Activated CD4-positive, alpha-beta T cell treated with anti-CD3 and anti-CD28 coated beads for 1 hour (primary cell): ENCODE measurements around the gene CACNA1C.

Experiments used
- DNase-seq: peaks from one replicate; pipeline ENCODE4 v3.0.0-alpha.2; 2020

Gene CACNA1C

GRCh38 chr12:2501464-2502191 lies 448.8 kb downstream of the CACNA1C start:
- no peak for DNase-seq

DNA sequence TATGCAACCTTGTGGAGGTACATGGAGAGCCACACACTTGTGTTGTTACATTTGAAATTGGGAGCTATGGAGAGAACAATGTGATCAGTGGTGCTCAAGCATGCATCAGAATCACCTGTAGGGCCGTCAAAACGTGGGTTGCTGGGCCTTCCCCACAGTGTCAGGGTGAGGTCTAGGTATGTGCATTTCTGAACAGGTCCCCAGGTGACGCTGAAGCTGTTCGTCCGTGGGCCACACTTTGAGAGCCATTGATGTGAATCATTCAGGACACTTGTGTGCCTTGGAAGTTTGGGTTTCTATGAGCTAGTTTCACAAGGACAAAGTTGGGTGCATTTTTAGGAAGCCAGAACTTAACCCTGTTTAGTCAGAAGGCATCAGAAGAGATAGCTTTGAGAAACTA lies 450.2 kb downstream of the CACNA1C start:
- DNase-seq = no peak

DNA sequence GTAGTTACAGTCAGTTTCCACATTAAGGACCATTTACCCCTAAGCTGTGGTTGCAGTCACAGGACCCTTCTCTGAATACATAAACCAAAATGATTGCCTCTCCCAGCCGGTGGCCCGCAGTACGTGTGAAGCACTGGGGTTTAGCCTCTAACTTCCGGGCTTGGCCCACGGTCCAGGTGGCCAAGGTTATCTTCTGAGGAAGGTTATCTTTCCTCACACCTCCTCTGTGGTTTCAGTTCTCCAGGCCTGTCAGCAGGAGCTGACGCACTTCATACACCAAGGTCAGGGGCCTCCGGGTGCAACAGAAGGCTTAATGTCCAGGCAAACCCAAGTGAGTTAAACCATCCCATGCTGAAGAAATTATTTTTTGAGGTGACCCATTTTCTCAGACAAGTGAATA lies 451.0 kb downstream of the CACNA1C start:
- DNase-seq = no peak

GRCh38 chr12:2504577-2504976 lies 451.8 kb downstream of the CACNA1C start:
- no peak for DNase-seq

DNA sequence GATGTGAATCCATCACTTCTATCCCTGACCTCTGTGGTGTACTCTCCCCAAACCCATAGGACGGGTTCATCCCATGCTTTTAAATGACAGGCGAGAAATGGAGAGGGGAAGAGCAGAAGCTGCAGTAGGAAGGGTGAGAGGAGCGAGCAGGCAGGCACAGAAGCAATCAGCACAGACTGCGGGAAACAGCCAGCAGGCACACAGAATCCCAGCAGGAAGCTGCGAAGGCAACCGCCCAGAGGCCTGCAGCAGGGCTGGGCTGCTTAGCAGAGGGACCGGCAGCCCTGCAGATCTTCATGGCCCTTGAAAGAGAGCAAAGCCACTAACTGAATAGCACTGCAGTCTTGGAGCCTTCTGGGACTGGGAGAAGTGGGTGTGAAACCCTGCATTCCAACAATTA lies 455.0 kb downstream of the CACNA1C start:
- DNase-seq = no peak

GRCh38 chr12:2509137-2509536 lies 456.4 kb downstream of the CACNA1C start:
- DNase-seq = no peak

DNA sequence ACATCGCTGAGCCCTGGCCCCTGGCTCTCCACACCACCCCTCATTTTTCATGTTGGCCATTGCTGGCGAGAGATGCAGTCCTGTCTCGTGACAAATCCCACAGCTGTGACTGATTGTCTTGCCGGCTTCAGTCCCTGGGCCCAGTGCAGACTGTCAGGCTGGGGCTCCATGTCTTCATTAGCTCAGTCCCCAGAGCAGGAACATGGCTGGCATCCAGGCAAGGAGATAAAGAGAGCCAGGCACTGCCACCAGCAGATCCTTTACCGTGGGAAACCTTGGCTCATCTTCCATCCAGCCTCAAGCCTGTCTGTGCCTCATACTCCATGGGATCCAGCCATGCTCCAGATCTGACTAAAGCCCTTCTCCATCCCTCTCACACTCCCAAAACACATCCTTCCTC lies 457.3 kb downstream of the CACNA1C start:
- DNase-seq = no peak

DNA sequence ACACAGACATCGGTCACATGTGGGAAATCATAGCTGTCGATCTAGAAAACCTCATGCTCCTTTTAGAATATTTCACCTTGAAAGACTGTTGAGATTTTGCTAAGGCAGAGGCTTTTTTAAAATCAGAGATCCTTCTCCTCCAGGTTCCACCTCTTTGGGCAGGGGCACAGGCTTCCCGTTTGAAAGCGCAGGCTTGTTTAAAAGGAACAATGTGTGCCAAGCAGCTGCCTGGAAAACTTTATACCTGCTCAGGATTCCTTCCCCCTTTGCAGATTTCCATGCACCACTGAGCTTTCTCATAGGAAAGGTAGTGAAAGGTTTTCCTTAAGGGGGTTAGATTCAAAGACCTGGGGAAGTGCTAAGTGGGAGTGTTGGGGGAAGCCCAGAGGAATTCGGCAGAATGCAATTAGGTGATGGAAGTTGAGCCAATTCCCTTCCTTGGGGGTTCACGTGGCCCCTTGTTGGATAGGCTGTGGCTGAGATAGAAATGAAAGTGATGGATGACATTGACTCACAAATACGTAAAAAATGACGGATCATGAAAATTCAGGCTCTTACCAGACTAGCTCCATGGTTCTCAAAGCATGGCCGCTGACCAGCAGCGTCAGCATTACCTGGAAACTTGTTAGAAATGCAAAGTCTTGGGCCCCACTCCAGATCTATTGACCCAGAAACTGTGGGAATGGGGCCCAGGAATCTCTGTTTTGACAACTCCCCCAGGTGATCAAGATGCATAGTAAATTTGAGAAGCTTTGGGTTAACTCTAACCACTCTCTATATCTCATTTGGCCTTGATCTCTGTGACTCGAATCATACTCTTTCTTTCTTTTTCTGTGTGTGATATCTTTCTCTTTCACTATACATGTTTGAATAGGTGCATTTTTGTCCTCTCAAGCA lies 460.6 kb downstream of the CACNA1C start:
- DNase-seq = no peak

DNA sequence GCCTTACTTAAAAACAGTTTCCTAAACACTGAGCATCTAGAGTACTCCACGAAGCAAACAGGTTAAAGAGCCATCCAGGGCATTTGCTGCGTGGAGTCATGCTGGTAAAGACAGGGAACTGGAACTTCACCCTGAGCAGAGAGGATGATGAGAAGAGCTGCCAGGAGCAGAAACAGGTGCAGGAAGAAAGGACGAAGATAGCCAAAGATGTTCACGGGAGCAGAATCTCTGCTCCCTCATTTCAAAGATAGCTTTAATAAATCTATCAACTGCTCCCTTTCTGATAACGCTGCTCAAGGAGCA lies 461.2 kb downstream of the CACNA1C start:
- no peak for DNase-seq

- DNase-seq = no peak
These were observed 468.0 kb downstream of the CACNA1C start for GRCh38 chr12:2520722-2521246.

- DNase-seq = no peak
These were observed 470.5 kb downstream of the CACNA1C start for GRCh38 chr12:2523317-2523716.

- no peak for DNase-seq
These were observed 471.1 kb downstream of the CACNA1C start for GRCh38 chr12:2523844-2524243.

DNA sequence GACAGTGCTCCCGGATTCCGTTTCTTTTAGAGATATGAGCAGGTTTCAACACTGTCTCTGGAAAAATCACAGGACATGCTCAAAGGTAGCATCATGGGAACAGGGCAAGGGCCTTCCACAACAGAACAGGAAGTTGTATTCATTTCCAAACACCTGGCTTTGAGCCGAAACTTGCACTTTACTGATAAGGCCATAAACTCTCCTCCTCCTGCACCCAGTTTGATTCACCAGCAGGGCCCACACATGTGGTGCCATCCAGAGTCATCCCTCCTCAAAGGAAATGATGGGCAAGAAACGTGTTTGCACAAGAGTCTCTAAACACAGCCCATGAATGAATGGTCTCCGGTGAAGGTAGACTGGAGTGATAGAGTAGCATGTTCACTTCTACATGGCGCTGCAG lies 473.6 kb downstream of the CACNA1C start:
- DNase-seq = no peak

- no peak for DNase-seq
These were observed 475.2 kb downstream of the CACNA1C start for GRCh38 chr12:2528001-2528400.

GRCh38 chr12:2529807-2530206 lies 477.0 kb downstream of the CACNA1C start:
- no peak for DNase-seq

DNA sequence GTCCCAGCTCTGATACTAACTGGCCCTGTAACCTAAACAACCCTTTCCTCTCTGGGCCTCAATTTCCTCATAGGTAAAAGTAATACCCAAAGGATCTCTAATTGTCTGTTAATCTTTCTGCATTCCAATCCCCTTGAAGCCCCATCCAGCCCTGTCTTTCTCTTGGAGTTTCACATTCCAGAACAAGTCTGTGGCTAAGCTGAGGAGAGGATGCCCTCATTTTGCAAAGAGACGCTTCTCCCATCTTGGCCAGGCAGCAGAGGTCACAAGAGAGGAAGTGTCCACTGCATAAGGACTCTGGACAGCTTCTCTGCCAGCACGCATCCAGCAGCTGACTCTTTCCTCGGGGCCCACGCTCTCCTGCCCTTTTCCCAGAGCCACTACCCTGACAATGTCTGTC lies 478.6 kb downstream of the CACNA1C start:
- no peak for DNase-seq

GRCh38 chr12:2533036-2533435 lies 480.2 kb downstream of the CACNA1C start:
- DNase-seq = no peak

- DNase-seq = no peak
These were observed 482.9 kb downstream of the CACNA1C start for GRCh38 chr12:2535583-2536204.

GRCh38 chr12:2536724-2537123 lies 483.9 kb downstream of the CACNA1C start:
- no peak for DNase-seq

- DNase-seq = no peak
These were observed 485.2 kb downstream of the CACNA1C start for GRCh38 chr12:2537868-2538541.

DNA sequence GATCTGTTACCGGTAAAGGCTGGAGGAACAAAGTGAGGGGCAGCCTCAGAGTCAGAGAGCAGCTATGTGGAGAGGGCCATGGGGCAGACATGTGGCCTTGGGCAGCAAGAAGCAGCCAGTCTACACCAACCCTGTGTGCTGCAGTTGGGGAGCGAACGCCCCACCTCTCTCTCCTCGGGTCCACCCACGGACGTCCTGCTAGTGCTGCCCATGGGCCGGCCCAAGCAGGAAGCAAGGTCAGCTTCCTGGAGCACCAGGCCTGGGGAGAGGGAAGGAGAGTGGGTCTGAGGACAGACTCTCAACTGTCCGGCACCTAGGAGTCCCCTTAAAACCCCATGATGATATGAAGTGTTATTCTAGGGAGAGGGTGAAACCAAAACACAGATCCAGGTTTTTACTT lies 487.2 kb downstream of the CACNA1C start:
- DNase-seq = no peak

DNA sequence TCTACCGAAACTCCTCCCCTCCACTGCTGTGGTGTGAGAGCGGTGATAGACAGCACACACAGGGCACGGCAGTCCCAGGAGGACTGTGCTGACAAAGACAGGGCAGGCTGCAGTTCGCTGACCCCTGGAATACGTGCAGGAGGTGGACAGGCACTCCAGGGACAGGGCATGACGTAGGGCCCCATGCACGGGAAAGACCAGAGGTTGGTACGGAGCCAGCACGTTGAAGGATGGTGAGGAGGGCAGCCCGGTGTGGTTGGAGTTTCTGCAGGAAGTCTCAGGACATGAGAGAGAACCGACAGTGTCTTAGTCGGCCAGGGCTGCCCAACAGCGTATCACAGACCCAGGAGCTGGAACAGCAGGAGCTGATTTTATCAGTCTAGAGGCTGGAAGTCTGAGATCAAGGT lies 487.8 kb downstream of the CACNA1C start:
- no peak for DNase-seq

DNA sequence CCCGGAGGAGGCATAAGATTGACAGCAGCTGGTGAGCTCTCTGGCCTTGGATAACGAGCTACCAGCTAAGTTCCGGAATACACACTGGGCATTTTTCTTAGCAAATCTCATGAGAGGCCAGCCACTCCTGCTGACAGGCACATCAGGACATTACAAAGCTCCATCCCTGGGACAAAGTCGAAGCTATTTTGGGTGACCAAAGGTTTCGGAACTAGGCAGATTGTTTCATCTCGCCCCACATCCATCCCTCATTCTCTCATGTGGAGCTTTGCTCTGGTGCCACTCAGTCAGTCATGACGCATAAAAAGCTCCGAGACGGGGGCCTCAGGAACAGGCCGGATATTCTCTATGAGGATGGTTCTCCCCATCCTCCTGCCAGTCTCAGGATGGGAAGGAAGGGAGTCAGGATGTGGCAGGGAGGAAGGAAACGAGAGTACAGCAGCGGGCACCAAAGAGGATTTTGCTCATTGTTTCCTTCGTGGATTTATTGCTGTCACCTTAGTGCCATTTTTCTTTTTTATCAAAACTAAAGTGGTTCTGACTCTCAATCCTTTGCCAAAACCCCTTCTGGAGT lies 488.9 kb downstream of the CACNA1C start:
- DNase-seq = no peak
